K562 (cell line): ENCODE results near the gene HAPLN3. TPM values are rescaled to one million over a fixed set of nuclear protein-coding genes. Genes with fewer than 3 reads are reported as not detected.

Experiments
- ARID2 ChIP-seq: fragments of 450-650 bp; IDR thresholded peaks from 2 replicates; pipeline ENCODE4 v1.6.1; 2017; ENCODE audit warnings: antibody characterized with exemption, mild to moderate bottlenecking
- E2F3 ChIP-seq: fragments of 250-450 bp; sonication (Bioruptor Pico); IDR thresholded peaks from 2 replicates; pipeline ENCODE4 v1.4.0; 2020; ENCODE audit warnings: mild to moderate bottlenecking
- ELF2 ChIP-seq: fragments of 250-450 bp; sonication (Bioruptor Pico); IDR thresholded peaks from 2 replicates; pipeline ENCODE4 v1.5.0; 2021; ENCODE audit warnings: mild to moderate bottlenecking
- HDAC3 ChIP-seq: fragments of 450-650 bp; IDR thresholded peaks from 2 replicates; pipeline ENCODE4 v1.6.1; 2018; ENCODE audit warnings: borderline replicate concordance, mild to moderate bottlenecking, moderate library complexity; ENCODE audit not compliant: partially characterized antibody
- MECOM ChIP-seq: fragments of 250-450 bp; sonication (Bioruptor Pico); IDR thresholded peaks from 2 replicates; pipeline ENCODE4 v1.8.0; 2022; ENCODE audit warnings: inconsistent platforms
- NCOA6 ChIP-seq: fragments of 450-650 bp; IDR thresholded peaks from 2 replicates; pipeline ENCODE4 v1.6.1; 2017; ENCODE audit warnings: mild to moderate bottlenecking
- NCOR1 ChIP-seq: fragments of 450-650 bp; IDR thresholded peaks from 2 replicates; pipeline ENCODE4 v1.6.1; 2016; ENCODE audit warnings: mild to moderate bottlenecking, moderate library complexity
- NRF1 ChIP-seq, 2 experiments: fragments of 450-650 bp; IDR thresholded peaks in 1 of 2; conservative IDR thresholded peaks in 1 of 2; 2 replicates each; pipeline ENCODE4 v1.6.1; 2014; ENCODE audit warnings: mild to moderate bottlenecking in 2 of 2
- POLR2B ChIP-seq: fragments of 450-650 bp; IDR thresholded peaks from 2 replicates; pipeline ENCODE4 v1.6.1; 2018; ENCODE audit warnings: low read depth; ENCODE audit not compliant: partially characterized antibody
- POLR3G ChIP-seq: IDR thresholded peaks from 2 replicates; pipeline ENCODE4 v1.6.1; 2011; ENCODE audit not compliant: insufficient read length, insufficient replicate concordance; ENCODE audit errors: extremely low read depth
- PTRF ChIP-seq: fragments of 450-650 bp; IDR thresholded peaks from 2 replicates; pipeline ENCODE4 v1.6.1; 2016; ENCODE audit warnings: mild to moderate bottlenecking, missing genetic modification characterization, missing compliant biosample characterization
- SMAD1 ChIP-seq: fragments of 150-350 bp; IDR thresholded peaks from 2 replicates; pipeline ENCODE4 v1.6.1; 2014; ENCODE audit warnings: low read length, low read depth; ENCODE audit not compliant: partially characterized antibody
- SUPT5H ChIP-seq: fragments of 450-650 bp; IDR thresholded peaks from 2 replicates; pipeline ENCODE4 v1.6.1; 2016
- ZNF184 ChIP-seq: sonication (generic); formaldehyde crosslinking; IDR thresholded peaks from 2 replicates; pipeline ENCODE4 v1.5.0; 2020; ENCODE audit warnings: missing genetic modification reagents
- ZNF316 ChIP-seq: fragments of 450-650 bp; IDR thresholded peaks from 2 replicates; pipeline ENCODE4 v1.6.1; 2016
- ZNF766 ChIP-seq: fragments of 200-800 bp; sonication (Bioruptor generic); conservative IDR thresholded peaks from 2 replicates; pipeline ENCODE4 v1.6.1; 2016; ENCODE audit warnings: missing genetic modification characterization, missing compliant biosample characterization
- ZNF778 ChIP-seq: fragments of 450-650 bp; formaldehyde crosslinking; IDR thresholded peaks from 2 replicates; pipeline ENCODE4 v1.4.0; 2020; ENCODE audit warnings: mild to moderate bottlenecking, moderate library complexity
- polyA plus RNA-seq, 8 experiments: library from polyadenylated mRNA; depleted of rRNA in 4 of 8; stranded (reverse) in 5 of 8; unstranded in 3 of 8; fragments of >200 nt; fragmentation: Nextera tagmentation in 2 of 8; fragmentation: Illumina TruSeq in 1 of 8; extraction: Ambion mirVana in 2 of 8; extraction: Trizol in 1 of 8; gene quantifications; 2 replicates each; pipeline versions ENCODE4 v1.2.1 to v1.2.3, GENCODE V29; 2011 to 2014; ENCODE audit warnings: inconsistent platforms in 1 of 8, missing spikeins in 1 of 8
- total RNA-seq, 7 experiments: library from RNA; depleted of rRNA in 6 of 7; stranded (reverse); fragments of >200 nt in 6 of 7; fragmentation: Illumina TruSeq in 2 of 7; extraction: Trizol in 2 of 7; gene quantifications; 2 replicates each; pipeline versions ENCODE4 v1.2.1 to v1.2.3, GENCODE V29; 2011 to 2021; ENCODE audit warnings: low replicate concordance in 1 of 7
- TF ChIP-seq, protein P1 (sequence below): fragments of 450-650 bp; IDR thresholded peaks from 2 replicates; pipeline ENCODE4 v1.6.1; 2016; ENCODE audit warnings: antibody characterized with exemption
- TF ChIP-seq, protein P2 (sequence below): fragments of 450-650 bp; IDR thresholded peaks from 2 replicates; pipeline ENCODE4 v1.6.1; 2016; ENCODE audit warnings: missing biosample characterization, missing genetic modification characterization
- TF ChIP-seq, protein P3 (sequence below): fragments of 200-800 bp; sonication (Bioruptor generic); IDR thresholded peaks from 2 replicates; pipeline ENCODE4 v1.6.1; 2016; ENCODE audit warnings: missing genetic modification characterization, missing compliant biosample characterization
- TF ChIP-seq, protein P4 (sequence below): fragments of 450-650 bp; formaldehyde crosslinking; IDR thresholded peaks from 2 replicates; pipeline ENCODE4 v1.4.0; 2022; ENCODE audit warnings: missing genetic modification characterization

Gene HAPLN3
- total and polyA plus RNA-seq, 9 of the 15 experiments (the other 6 are each of a cell fraction or from before 2014, with no cell fraction given) = 0.04 to 2.4 (median 0.65) TPM

DNA sequence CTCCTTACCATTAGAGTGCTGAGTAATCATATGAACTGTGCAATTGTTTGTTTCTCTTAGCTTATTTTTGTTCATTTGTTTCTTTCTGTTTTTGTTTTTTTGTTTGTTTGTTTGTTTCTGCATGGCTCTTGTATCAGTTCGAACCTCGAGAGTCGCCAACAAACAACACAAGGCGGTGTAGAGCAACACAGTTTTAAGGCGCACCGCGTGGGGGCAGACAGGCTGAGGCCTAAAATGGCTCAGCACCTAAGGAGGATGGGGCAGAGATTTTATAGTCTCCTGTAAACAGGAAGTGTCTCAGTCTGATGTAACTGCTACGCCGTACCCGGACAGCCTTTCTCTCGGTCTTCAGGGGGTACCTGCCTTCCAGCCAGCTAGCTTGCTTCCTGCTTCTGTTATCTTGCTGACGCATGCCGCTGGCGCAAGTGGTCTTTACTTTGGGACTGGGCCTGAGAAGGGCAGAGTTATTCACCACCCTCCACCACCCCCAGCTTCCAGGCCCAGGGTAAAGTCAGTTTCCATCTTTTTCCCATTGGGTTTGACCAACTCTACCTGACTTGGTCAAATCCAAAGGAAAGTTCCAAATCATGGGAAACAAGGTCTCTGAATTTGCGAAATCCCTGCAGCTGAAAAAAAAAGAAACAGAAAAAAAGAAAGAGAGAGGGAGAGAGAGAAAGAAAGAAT, 43.6 kb upstream of the HAPLN3 start (continued):
- TF ChIP-seq SUPT5H = peak; percentile 63
- peak; percentile 55 for TF ChIP-seq NCOR1
- TF ChIP-seq, protein P1, sequence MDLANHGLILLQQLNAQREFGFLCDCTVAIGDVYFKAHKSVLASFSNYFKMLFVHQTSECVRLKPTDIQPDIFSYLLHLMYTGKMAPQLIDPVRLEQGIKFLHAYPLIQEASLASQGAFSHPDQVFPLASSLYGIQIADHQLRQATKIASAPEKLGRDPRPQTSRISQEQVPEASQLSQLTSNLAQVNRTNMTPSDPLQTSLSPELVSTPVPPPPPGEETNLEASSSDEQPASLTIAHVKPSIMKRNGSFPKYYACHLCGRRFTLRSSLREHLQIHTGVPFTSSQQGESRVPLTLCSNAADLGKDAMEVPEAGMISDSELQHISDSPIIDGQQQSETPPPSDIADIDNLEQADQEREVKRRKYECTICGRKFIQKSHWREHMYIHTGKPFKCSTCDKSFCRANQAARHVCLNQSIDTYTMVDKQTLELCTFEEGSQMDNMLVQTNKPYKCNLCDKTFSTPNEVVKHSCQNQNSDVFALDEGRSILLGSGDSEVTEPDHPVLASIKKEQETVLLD = peak; percentile 55; the same call in 1 of the 2 replicates
- peak; percentile 63 for TF ChIP-seq POLR2B
- TF ChIP-seq, protein P2, sequence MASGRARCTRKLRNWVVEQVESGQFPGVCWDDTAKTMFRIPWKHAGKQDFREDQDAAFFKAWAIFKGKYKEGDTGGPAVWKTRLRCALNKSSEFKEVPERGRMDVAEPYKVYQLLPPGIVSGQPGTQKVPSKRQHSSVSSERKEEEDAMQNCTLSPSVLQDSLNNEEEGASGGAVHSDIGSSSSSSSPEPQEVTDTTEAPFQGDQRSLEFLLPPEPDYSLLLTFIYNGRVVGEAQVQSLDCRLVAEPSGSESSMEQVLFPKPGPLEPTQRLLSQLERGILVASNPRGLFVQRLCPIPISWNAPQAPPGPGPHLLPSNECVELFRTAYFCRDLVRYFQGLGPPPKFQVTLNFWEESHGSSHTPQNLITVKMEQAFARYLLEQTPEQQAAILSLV (tag) = peak; percentile 38; the same call in 1 of the 2 replicates
- peak; percentile 75 to 77 for TF ChIP-seq NRF1 (conservative IDR thresholded peaks at IDR 0.05 in 1 of 2, IDR thresholded peaks at IDR 0.05 in 1 of 2)
- no peak for TF ChIP-seq SMAD1
- no peak for TF ChIP-seq ZNF184 (CRISPR knock-in tag)
- no peak for TF ChIP-seq ARID2
- TF ChIP-seq ELF2 (CRISPR knock-in tag) = peak; percentile 52; the same call in 1 of the 2 replicates
- peak; percentile 89 for TF ChIP-seq ZNF316
- TF ChIP-seq ZNF778 (CRISPR knock-in tag) = no peak
- TF ChIP-seq, protein P3, sequence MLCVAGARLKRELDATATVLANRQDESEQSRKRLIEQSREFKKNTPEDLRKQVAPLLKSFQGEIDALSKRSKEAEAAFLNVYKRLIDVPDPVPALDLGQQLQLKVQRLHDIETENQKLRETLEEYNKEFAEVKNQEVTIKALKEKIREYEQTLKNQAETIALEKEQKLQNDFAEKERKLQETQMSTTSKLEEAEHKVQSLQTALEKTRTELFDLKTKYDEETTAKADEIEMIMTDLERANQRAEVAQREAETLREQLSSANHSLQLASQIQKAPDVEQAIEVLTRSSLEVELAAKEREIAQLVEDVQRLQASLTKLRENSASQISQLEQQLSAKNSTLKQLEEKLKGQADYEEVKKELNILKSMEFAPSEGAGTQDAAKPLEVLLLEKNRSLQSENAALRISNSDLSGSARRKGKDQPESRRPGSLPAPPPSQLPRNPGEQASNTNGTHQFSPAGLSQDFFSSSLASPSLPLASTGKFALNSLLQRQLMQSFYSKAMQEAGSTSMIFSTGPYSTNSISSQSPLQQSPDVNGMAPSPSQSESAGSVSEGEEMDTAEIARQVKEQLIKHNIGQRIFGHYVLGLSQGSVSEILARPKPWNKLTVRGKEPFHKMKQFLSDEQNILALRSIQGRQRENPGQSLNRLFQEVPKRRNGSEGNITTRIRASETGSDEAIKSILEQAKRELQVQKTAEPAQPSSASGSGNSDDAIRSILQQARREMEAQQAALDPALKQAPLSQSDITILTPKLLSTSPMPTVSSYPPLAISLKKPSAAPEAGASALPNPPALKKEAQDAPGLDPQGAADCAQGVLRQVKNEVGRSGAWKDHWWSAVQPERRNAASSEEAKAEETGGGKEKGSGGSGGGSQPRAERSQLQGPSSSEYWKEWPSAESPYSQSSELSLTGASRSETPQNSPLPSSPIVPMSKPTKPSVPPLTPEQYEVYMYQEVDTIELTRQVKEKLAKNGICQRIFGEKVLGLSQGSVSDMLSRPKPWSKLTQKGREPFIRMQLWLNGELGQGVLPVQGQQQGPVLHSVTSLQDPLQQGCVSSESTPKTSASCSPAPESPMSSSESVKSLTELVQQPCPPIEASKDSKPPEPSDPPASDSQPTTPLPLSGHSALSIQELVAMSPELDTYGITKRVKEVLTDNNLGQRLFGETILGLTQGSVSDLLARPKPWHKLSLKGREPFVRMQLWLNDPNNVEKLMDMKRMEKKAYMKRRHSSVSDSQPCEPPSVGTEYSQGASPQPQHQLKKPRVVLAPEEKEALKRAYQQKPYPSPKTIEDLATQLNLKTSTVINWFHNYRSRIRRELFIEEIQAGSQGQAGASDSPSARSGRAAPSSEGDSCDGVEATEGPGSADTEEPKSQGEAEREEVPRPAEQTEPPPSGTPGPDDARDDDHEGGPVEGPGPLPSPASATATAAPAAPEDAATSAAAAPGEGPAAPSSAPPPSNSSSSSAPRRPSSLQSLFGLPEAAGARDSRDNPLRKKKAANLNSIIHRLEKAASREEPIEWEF (CRISPR knock-in tag) = peak; percentile 81; the same call in 1 of the 2 replicates
- peak; percentile 82 for TF ChIP-seq MECOM (CRISPR knock-in tag)
- TF ChIP-seq POLR3G = no peak
- TF ChIP-seq E2F3 (CRISPR knock-in tag) = peak; percentile 16; the same call in 1 of the 2 replicates
- TF ChIP-seq, protein P4, sequence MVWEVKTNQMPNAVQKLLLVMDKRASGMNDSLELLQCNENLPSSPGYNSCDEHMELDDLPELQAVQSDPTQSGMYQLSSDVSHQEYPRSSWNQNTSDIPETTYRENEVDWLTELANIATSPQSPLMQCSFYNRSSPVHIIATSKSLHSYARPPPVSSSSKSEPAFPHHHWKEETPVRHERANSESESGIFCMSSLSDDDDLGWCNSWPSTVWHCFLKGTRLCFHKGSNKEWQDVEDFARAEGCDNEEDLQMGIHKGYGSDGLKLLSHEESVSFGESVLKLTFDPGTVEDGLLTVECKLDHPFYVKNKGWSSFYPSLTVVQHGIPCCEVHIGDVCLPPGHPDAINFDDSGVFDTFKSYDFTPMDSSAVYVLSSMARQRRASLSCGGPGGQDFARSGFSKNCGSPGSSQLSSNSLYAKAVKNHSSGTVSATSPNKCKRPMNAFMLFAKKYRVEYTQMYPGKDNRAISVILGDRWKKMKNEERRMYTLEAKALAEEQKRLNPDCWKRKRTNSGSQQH (CRISPR knock-in tag) = 0 out of 2 replicates have a peak, but pooled peaks have one; percentile 65
- TF ChIP-seq NCOA6 = no peak
- peak; percentile 30 for TF ChIP-seq HDAC3
- TF ChIP-seq PTRF (tag) = no peak; the same call in 1 of the 2 replicates
- peak; percentile 92 for TF ChIP-seq ZNF766 (CRISPR knock-in tag)
